ENCODE data around the gene JARID2.

JARID2 gene

DNA sequence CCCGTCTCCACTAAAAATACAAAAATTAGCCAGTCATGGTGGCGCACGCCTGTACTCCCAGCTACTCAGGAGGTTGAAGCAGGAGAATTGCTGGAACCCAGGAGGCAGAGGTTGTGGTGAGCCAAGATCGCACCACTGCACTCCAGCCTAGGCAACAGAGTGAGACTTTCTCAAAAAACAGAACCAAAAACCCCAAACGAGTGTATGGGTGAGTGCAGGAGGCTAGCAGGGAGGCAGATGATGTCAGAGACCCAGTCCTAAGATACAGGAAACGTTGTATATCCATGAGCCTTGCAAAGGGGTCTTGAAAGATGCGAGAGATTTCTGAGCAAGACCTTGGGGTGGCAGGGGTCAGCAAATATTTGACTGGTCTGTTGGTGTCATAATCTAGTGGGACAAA is 136.2 kb downstream of the JARID2 start:
- Histone ChIP-seq H3K9ac (ENCODE audit: insufficient read length) (no peak overlapping the region), H3K4me3 (no peak overlapping the region), H3K9me3 (ENCODE audit: low read depth, low read length) (no peaks in the 10 kb centered on the region), H3K27ac (no peak overlapping the region), H3K36me3 (ENCODE audit: insufficient read depth, low read length) (peaks cover 3% of the 10 kb centered on the region; the same call in 1 of the 2 replicates)
- no peak for TF ChIP-seq FOXP2 (optimal IDR thresholded peaks at IDR 0.05; ENCODE audit: control extremely low read depth, extremely low read length, insufficient read depth)
- TF ChIP-seq EZH2 (IDR thresholded peaks at IDR 0.05), result no peak
- no peak for TF ChIP-seq POLR2AphosphoS5 (IDR thresholded peaks at IDR 0.05; ENCODE audit: borderline replicate concordance, low read depth, low read length)
- no peak for DNase-seq (ENCODE audit: low read depth, low spot score)

DNA sequence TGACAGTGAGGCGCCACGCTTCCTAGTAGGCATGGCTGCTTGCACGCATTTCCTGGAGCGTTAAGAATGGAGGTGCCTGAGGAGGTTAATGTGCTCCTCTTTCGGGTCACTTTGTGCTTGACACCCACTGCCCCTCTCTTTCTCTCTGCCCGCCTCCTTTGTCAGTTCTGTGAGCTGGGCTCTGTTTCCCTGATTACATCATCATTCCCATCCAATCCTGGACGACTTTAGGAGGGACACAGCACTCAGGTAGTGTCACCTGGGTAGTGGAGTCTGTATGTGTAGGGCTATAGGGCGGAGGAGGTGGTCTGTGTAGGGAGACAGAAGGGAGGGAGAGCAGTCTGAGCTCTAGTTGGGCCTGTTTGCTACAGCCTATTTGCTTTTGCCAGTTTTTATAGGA is 136.8 kb downstream of the JARID2 start:
- TF ChIP-seq EZH2 (IDR thresholded peaks at IDR 0.05), result no peak
- no peak for TF ChIP-seq FOXP2 (optimal IDR thresholded peaks at IDR 0.05; ENCODE audit: control extremely low read depth, extremely low read length, insufficient read depth)
- no peak for TF ChIP-seq POLR2AphosphoS5 (IDR thresholded peaks at IDR 0.05; ENCODE audit: borderline replicate concordance, low read depth, low read length)
- no peak overlapping the region for H3K9ac ChIP-seq (ENCODE audit: insufficient read length)
- 0 out of 2 replicates have a peak, but pooled peaks cover 3% of the 10 kb centered on the region for H3K36me3 ChIP-seq (ENCODE audit: insufficient read depth, low read length)
- H3K9me3 ChIP-seq (ENCODE audit: low read depth, low read length), result no peaks in the 10 kb centered on the region
- no peak for DNase-seq (ENCODE audit: low read depth, low spot score)
- 0 out of 2 replicates have a peak overlapping the region, but pooled peaks have one; percentile 6 for H3K27ac ChIP-seq
- no peak overlapping the region for H3K4me3 ChIP-seq

GRCh38 chr6:15384901-15385300 is 139.0 kb downstream of the JARID2 start:
- H3K4me3 ChIP-seq, result peak overlapping the region; percentile 61
- H3K9me3 ChIP-seq (ENCODE audit: low read depth, low read length), result no peaks in the 10 kb centered on the region
- no peak for TF ChIP-seq POLR2AphosphoS5 (IDR thresholded peaks at IDR 0.05; ENCODE audit: borderline replicate concordance, low read depth, low read length)
- TF ChIP-seq FOXP2 (optimal IDR thresholded peaks at IDR 0.05; ENCODE audit: control extremely low read depth, extremely low read length, insufficient read depth), result no peak
- TF ChIP-seq EZH2 (IDR thresholded peaks at IDR 0.05), result no peak
- H3K9ac ChIP-seq (ENCODE audit: insufficient read length), result peak overlapping the region; percentile 39
- 0 out of 2 replicates have a peak, but pooled peaks cover 3% of the 10 kb centered on the region for H3K36me3 ChIP-seq (ENCODE audit: insufficient read depth, low read length)
- H3K27ac ChIP-seq, result peak overlapping the region; percentile 69
- no peak for DNase-seq (ENCODE audit: low read depth, low spot score)

- H3K36me3 ChIP-seq (ENCODE audit: insufficient read depth, low read length), result 0 out of 2 replicates have a peak, but pooled peaks cover under 1% of the 10 kb centered on the region
- 0 out of 2 replicates have a peak overlapping the region, but pooled peaks have one; percentile 6 for H3K4me3 ChIP-seq
- TF ChIP-seq FOXP2 (optimal IDR thresholded peaks at IDR 0.05; ENCODE audit: control extremely low read depth, extremely low read length, insufficient read depth) (no peak), EZH2 (IDR thresholded peaks at IDR 0.05) (no peak), POLR2AphosphoS5 (IDR thresholded peaks at IDR 0.05; ENCODE audit: borderline replicate concordance, low read depth, low read length) (no peak)
- no peak overlapping the region for H3K27ac ChIP-seq
- DNase-seq (ENCODE audit: low read depth, low spot score), result no peak
- H3K9me3 ChIP-seq (ENCODE audit: low read depth, low read length), result no peaks in the 10 kb centered on the region
- H3K9ac ChIP-seq (ENCODE audit: insufficient read length), result no peak overlapping the region
Measured at GRCh38 chr6:15385521-15385920, 139.7 kb downstream of the JARID2 start.

DNA sequence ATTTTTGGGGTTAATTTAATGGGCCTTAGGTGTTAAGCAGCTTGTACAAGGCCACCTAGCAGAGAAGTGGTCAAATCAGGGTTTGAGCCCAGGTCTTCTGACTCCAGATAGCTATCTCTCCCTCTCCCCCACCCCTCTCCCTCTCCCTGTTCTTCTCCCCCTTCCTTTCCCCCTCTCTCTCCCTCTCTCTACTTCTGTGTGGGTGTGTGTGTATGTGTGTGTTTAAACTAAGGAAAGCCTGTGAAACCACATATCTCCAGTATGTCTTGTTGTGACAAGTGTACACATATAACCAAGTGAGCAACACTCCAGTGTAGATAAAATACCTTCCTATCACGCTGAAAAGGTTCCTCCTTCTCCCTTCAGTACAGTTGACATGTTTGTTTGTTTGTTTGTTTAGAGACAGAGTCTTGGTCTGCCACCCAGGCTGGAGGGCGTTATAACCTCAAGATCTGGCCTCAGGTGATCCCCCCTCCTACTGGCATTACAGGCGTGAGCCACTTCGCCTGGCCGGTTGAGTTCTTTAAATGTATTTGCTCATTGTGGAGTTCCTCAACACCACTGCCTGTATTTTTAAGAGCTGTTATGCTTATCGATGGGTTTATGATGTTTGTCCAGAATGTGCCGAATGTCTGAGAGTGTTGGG is 140.4 kb downstream of the JARID2 start:
- H3K9me3 ChIP-seq (ENCODE audit: low read depth, low read length), result no peaks in the 10 kb centered on the region
- 0 out of 2 replicates have a peak, but pooled peaks cover 7% of the 10 kb centered on the region for H3K36me3 ChIP-seq (ENCODE audit: insufficient read depth, low read length)
- peak overlapping the region; percentile 16 for H3K9ac ChIP-seq (ENCODE audit: insufficient read length)
- no peak for DNase-seq (ENCODE audit: low read depth, low spot score)
- TF ChIP-seq FOXP2 (optimal IDR thresholded peaks at IDR 0.05; ENCODE audit: control extremely low read depth, extremely low read length, insufficient read depth), result no peak
- TF ChIP-seq POLR2AphosphoS5 (IDR thresholded peaks at IDR 0.05; ENCODE audit: borderline replicate concordance, low read depth, low read length), result no peak
- no peak for TF ChIP-seq EZH2 (IDR thresholded peaks at IDR 0.05)
- peak overlapping the region; percentile 41 for H3K4me3 ChIP-seq
- H3K27ac ChIP-seq, result peak overlapping the region; percentile 45

GRCh38 chr6:15386756-15387112 is 140.9 kb downstream of the JARID2 start:
- TF ChIP-seq EZH2 (IDR thresholded peaks at IDR 0.05) (no peak), FOXP2 (optimal IDR thresholded peaks at IDR 0.05; ENCODE audit: control extremely low read depth, extremely low read length, insufficient read depth) (no peak)
- Histone ChIP-seq H3K4me3 (peak overlapping the region; percentile 41), H3K36me3 (ENCODE audit: insufficient read depth, low read length) (0 out of 2 replicates have a peak, but pooled peaks cover 7% of the 10 kb centered on the region), H3K27ac (peak overlapping the region; percentile 45), H3K9me3 (ENCODE audit: low read depth, low read length) (no peaks in the 10 kb centered on the region), H3K9ac (ENCODE audit: insufficient read length) (peak overlapping the region; percentile 20)
- DNase-seq (ENCODE audit: low read depth, low spot score), result no peak

DNA sequence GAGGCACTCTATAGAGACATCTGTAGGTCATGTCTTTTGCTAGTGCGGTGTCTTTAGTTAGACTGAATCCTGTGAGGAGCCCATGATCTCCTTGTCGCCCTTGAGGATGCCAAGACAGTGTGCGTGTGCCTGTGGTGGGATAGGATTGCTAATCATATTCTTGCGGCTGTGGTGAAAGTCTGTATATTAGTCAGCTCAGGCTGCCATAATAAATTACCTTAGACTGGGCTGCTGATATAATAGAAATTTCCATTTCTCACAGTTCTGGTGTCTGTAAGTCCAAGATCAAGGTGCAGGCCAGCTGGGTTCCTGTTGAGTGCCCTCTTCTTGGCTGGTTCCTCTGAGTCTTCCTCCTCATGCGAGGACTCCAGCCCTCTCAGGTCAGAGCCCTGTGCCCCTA is 141.2 kb downstream of the JARID2 start:
- Histone ChIP-seq H3K27ac (peak overlapping the region; percentile 62), H3K4me3 (peak overlapping the region; percentile 41), H3K9ac (ENCODE audit: insufficient read length) (peak overlapping the region; percentile 20), H3K9me3 (ENCODE audit: low read depth, low read length) (no peaks in the 10 kb centered on the region), H3K36me3 (ENCODE audit: insufficient read depth, low read length) (0 out of 2 replicates have a peak, but pooled peaks cover 7% of the 10 kb centered on the region)
- TF ChIP-seq POLR2AphosphoS5 (IDR thresholded peaks at IDR 0.05; ENCODE audit: borderline replicate concordance, low read depth, low read length), result no peak
- no peak for TF ChIP-seq FOXP2 (optimal IDR thresholded peaks at IDR 0.05; ENCODE audit: control extremely low read depth, extremely low read length, insufficient read depth)
- TF ChIP-seq EZH2 (IDR thresholded peaks at IDR 0.05), result no peak
- no peak for DNase-seq (ENCODE audit: low read depth, low spot score)

DNA sequence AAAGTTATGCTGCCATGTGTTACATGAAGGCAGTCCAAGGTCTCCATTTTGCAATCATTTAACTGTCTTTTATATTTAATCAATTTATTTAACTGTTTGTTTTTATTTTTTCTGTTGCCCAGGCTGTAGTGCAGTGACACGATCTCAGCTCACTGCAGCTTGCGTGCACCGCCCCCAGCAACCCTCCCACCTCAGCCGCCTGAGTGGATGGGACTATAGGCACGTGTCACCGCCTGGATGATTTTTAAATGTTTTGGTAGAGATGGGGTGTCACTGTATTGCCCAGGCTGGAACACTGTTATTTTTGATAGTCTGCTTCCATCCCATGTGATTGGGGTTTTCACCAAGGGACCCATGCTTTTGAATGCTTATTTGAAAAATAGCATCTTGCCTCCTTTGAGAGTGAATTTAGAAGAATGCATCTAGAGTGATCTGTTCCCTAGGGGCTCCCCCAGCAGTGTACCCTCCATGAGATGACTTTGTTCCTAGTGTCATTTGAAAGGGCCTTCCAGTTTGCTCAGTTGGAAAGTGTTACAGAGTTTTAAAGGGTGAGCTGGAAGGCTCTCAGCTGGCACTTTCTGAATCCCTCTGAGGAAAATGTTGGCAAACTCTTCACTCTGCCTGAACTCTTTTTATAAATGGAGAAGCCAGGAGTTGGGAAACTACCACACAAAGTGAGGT is 143.4 kb downstream of the JARID2 start:
- Histone ChIP-seq H3K9ac (ENCODE audit: insufficient read length) (peak overlapping the region; percentile 38), H3K4me3 (peak overlapping the region; percentile 24; the same call in 1 of the 2 replicates), H3K36me3 (ENCODE audit: insufficient read depth, low read length) (peaks cover 22% of the 10 kb centered on the region), H3K27ac (peak overlapping the region; percentile 79), H3K9me3 (ENCODE audit: low read depth, low read length) (no peaks in the 10 kb centered on the region)
- TF ChIP-seq POLR2AphosphoS5 (IDR thresholded peaks at IDR 0.05; ENCODE audit: borderline replicate concordance, low read depth, low read length) (no peak), EZH2 (IDR thresholded peaks at IDR 0.05) (no peak), FOXP2 (optimal IDR thresholded peaks at IDR 0.05; ENCODE audit: control extremely low read depth, extremely low read length, insufficient read depth) (no peak)
- DNase-seq (ENCODE audit: low read depth, low spot score), result no peak
